Measurements from ENCODE around the gene EYA3.

GRCh38 chr1:27994060-27994459 is 94.3 kb downstream of the EYA3 start:
- TF ChIP-seq GATA2 (IDR thresholded peaks at IDR 0.05; ENCODE audit: low read depth, low read length): no peak
- no peak for TF ChIP-seq GATA3 (IDR thresholded peaks at IDR 0.05; ENCODE audit: low read depth, low read length)
